ENCODE measurements around the gene CDHR5.

CDHR5 gene

DNA sequence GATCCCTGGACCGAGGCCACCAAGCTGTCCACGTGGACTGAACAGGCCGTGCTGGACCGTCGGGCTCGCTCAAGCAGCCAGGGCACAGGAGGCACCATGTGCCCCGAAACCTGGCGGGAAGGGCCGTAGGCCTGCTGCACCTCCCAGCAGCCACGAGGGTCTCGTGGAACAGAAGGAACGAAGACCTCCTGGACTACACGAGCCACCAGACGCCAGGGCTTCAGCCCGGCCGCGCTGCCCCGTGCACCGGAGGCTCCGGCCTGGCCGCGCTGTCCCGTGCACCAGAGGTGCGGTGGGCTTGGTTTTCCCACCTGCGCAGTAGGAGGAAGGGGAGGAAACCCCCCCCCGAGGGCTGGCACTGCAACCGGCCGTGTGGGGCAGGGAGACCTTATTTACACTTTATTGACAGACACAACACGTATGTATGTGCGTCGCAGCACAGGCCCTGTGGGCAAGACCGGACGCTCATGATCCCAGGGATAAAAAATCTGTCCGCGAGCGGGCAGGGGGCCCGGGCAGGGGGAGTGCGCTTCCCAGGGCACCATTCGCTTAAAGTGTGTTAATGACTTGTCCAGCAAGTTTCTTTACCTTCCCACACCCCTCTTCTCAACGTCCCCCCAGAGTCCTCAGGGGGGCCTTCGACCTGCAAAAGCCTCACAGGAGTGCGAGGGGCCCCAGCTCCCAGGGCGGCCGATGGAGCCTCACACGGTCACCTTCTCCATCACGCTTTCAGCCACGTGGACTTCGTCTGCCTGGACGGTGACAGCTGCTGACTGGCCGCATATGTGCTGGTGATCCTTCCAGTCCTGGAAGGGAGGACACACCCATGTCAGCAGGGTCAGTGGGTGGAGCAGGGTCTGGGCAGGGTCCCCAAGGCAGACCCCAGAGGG, 19.3 kb upstream of the CDHR5 start:
- DNase-seq: no peak

DNA sequence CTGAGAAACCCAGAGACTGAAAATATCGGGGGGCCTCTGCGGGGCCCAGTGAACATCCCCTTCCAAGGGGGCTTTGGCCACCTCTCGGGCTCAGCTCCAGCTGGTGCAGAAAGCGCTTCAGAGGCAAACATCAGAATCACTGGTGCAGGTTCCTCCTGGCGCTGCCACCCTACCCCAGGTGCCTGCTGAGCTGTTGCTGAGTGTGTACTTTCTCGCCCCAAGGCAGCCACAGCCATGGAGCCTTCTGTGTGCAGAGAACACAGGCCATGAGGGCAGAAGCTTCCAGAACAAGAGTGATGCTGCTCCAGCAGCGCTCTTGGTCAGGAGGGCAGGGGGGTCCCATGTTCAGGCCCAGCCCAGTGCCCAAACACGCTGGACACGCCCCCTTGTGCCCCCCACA, 18.6 kb upstream of the CDHR5 start:
- DNase-seq: no peak

DNA sequence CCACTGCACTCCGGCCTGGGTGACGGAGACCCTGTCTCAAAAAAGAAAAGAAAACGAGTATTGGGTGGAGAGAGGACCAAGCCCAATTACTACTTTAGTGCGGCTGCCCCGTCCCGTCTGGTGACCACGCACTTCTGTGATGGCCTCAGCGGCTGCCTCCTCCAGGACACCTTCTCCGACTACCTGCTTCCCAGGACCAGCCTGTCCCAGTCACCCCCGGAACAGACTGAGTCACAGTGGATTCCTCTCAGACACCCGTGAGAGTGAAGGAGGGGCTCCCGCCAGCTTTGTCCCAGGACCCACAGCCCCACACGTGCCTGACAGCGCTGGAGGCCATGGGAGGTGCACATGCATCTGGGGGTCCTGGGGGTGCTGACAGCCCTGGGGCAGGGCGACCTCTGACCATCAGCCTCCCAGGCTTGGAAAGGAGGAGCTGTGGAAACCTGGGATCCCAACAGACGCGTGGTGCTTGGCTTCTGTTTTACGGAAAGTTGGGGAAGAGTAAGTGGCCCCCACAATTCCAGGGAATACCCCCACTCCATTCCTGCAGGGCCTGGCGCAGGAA, 17.1 kb upstream of the CDHR5 start:
- DNase-seq: no peak

GRCh38 chr11:640021-640706, 15.4 kb upstream of the CDHR5 start:
- DNase-seq: no peak

- DNase-seq: no peak
Measured at GRCh38 chr11:639332-639955, 14.7 kb upstream of the CDHR5 start.

DNA sequence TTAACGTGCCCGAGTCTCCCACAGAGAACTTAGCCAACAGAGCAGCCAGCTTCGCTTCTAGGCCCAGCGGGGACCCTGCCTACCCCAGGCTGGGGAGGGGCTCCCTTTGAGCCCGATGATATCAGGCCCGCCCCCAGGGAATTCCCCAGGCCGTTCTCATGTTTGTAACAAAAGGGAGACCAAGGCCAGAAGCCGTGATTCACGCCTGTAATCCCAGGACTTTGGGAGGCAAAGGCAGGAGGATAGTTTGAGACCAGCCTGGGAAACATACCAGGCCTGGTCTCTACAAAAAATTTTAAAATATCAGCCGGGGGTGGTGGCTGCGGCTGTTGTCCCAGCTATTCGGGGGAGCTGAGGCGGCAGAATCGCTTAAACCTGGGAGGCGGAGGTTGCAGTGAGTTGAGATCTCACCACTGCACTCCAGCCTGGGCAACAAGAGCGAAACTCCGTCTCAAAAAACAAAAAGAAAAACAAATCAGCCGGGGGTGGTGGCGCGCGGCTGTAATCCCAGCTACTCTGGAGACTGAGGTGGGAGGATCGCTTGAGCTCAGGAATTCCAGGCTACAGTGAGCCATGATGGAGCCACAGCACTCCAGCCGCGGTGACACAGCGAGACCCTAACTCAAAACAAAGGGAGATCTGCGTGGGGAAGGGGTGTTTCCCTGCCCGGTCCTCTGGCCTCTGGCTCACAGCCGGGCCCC, 14.0 kb upstream of the CDHR5 start:
- DNase-seq: no peak

DNA sequence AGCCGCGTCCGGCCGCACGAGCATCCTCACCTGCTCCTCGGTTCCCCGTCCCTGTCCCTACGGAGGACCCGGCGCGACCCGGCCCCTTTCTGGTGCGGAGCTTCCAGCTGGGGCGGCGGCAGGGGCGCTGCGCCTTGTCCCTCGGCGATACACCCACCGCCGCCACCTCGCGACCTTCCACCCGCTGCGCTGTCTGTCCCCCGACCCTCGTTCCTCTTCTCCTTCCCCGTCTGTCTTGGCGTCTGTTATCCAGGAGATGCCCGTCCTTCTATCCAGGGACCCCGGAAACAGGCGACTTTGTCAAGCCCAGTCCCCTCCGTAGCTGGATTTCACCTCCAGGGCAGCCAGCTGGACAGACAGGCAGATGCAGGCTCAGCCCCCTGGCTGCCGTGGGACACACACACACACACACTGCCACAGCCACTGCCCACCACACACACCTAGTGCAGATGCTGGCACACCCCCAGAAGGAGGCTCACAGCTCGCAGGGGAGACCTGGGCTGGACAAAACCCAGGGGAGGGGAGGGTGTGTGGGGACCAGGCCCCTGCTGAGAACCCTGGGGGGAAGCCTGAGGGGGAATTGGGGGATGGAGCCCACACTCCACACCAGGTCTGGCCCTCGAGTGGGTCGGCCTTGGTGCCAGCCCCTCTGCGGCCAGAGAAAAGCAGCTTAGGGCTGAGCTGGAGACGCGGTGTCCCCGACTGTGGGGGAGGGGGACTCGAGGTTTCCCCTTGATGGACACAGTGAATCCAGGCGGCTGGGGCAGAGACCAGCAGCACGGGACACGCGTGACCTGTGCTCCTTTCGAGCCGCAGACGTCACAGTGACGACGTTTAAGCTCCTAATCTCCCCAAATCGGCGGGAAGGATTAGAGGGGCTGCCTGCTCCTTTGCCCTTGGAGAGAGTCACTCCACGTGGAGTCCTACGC, 13.1 kb upstream of the CDHR5 start:
- DNase-seq: no peak

- no peak for DNase-seq
Measured at GRCh38 chr11:637333-637592, 12.5 kb upstream of the CDHR5 start.

DNA sequence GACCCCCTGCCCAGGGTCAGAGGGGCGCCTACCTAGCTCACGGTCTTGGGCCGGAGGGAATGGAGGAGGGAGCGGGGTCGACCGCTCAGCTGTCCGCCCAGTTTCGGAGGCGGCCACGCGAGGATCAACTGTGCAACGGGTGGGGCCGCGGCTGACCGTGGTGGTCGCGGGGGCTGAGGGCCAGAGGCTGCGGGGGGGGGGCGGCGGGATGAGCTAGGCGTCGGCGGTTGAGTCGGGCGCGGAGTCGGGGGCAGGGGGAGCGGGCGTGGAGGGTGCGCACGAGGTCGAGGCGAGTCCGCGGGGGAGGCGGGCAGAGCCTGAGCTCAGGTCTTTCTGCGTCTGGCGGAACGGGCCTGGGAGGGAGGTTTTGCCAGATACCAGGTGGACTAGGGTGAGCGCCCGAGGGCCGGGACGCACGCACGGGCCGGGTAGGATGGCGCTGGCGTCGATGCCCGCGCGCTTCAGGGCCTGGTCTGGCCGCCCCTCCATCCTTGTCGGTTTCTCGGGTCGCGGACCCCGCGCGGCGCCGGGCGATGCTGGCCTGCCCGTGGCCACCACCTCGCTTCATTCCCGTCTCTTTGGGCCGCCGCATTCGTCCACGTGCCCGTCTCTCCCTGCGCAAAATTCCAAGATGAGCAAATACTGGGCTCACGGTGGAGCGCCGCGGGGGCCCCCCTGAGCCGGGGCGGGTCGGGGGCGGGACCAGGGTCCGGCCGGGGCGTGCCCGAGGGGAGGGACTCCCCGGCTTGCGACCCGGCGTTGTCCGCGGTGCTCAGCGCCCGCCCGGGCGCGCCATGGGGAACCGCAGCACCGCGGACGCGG, 12.0 kb upstream of the CDHR5 start, which contains the start of gene DRD4:
TSS of gene DRD4 (plus strand) at position 759 of the 822 bp plus-strand sequence. CDS start at position 795, 36 bp downstream.
- no peak for DNase-seq

GRCh38 chr11:635945-636510, 11.3 kb upstream of the CDHR5 start:
- no peak for DNase-seq

- no peak for DNase-seq
Measured at GRCh38 chr11:630871-631270, 6.1 kb upstream of the CDHR5 start.

DNA sequence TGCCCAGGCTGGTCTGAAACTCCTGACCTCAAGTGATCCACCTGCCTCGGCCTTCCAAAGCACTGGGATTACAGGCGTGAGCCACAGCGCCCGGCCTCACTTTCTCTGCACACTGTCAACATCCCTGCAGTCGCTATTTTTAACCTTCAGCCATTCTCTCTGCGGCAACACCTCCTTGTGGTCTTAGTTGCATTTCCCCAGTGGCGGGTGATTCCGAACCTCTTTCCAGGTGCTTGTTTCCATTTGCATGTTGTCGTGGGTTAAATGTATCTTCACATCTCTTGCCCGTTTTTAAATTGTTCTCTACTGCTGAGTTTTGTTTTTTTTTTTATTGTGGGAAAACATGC, 4.5 kb upstream of the CDHR5 start:
- no peak for DNase-seq

GRCh38 chr11:628056-628455, 3.3 kb upstream of the CDHR5 start:
- no peak for DNase-seq

- DNase-seq: no peak
Measured at GRCh38 chr11:627308-627576, 2.5 kb upstream of the CDHR5 start.

- no peak for DNase-seq
Measured at GRCh38 chr11:626475-627307, 1.9 kb upstream of the CDHR5 start, which contains the start of gene SCT. SCT (minus strand) TSS chr11:627181; CDS start chr11:627143, 38 bp downstream.

DNA sequence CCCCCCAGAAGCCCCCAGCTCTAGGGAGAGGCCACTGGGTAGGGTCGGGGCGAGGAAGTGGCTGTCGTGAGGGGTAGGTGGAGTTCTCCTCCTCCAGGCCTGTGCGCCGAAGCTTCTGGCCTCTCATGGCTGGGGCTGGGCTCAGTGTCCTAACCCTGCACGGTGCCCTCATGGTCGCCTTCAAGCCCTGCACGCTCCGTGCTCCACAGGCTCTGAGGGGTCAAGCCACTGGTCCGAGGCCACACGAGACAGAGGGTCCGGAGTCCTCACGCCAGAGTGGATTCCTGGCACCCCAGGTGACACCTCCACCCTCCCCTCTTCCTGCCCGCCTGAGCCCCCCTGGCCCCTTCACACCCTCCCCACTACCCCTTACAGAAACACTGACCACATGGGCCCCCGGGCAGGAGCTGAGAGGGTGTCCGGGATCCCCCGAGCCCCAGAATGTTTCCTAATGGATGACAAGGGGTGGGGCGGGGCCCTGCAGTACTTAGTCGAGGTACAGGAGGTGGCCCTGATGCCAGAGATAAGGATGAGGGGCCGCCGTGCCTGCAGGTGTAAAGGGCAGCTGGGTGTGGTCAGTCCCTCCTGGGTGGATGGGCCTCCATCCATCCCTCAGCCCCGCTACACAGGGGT, 997 bp upstream of the CDHR5 start:
- DNase-seq: no peak

DNA sequence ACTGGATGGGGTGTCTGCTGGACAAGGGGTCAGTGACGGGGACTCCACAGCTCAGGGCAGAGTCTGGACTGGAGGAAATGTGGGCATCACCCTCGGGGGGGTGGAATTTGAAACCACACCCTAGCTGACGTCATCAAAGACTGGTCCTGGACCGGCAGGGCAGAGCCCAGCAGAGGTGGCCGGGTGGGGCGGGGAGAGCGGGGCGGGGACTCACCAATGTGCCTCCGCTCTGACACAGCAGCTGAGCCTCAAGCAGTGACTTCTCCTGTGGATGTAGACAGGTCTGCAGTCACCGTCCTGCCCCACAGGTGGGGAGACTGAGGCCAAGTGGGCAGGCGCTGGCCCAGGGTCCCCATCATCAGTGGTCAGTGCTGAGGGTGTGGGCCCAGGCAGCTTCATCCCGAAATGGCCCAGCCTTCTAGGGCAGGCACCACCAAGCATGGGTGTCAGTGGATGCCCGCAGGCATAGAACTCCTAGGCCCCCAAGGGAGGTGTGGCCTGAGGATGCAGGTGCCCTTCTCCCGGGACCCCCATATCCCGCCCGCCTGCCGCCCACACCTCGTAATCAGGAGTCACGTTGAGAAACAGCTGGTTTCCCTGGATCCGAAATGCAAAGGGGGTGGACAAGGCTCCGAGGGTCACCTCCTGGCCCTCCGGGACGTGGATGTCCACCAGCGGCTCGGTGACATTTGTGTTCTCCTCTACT, 603 bp downstream of the CDHR5 start:
- DNase-seq: no peak

GRCh38 chr11:623349-623869, 1.3 kb downstream of the CDHR5 start:
- no peak for DNase-seq

DNA sequence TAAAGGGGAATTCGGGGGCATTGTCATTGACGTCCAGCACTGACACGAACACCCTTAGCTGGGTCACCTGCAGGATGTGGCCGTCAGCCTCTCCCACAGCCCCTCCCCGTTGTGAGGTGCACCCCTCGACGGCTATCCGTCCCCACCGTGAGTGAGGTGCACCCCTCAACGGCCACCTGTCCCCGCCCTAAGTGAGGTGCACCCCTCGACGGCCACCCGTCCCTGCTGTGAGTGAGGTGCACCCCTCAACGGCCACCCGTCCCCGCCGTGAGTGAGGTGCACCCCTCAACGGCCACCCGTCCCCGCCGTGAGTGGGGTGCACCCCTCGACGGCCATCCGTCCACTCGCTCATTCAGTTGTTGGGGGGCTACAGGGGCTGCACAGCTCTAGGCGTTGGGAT, 2.9 kb downstream of the CDHR5 start:
- DNase-seq: no peak
